Calu3 (cell line): ENCODE data around the gene DPRX. TPM values are rescaled to one million over a fixed set of nuclear protein-coding genes. Genes with fewer than 3 reads are reported as not detected.

Experiments used
- BruUV-seq: library from RNA; stranded (reverse); fragments of 400-500 nt; replicated peaks from 2 replicates; lab custom pipeline; 2021; lab: Mats Ljungman, UMichigan
- CTCF ChIA-PET: fragments of 300-600 bp; sonication (Branson Sonifier 250); formaldehyde crosslinking; loops from one replicate; lab custom pipeline; 2022; ENCODE audit warnings: antibody characterized with exemption; lab: Charles Lee
- DNase-seq: peaks from one replicate; pipeline ENCODE4 v3.0.0; 2022
- H3K27ac Mint-ChIP-seq: one replicate; pipeline ENCODE4 v1.8.0; 2022; ENCODE audit warnings: mixed read lengths; ENCODE audit not compliant: unreplicated experiment
- H3K27me3 Mint-ChIP-seq: one replicate; pipeline ENCODE4 v1.8.0; 2022; ENCODE audit warnings: mixed read lengths; ENCODE audit not compliant: unreplicated experiment
- H3K36me3 Mint-ChIP-seq: one replicate; pipeline ENCODE4 v1.8.0; 2022; ENCODE audit warnings: mild to moderate bottlenecking, moderate library complexity, mixed read lengths; ENCODE audit not compliant: insufficient read depth, unreplicated experiment
- H3K4me1 Mint-ChIP-seq: one replicate; pipeline ENCODE4 v1.8.0; 2022; ENCODE audit warnings: mild to moderate bottlenecking, low read depth, mixed read lengths; ENCODE audit not compliant: unreplicated experiment
- H3K4me3 Mint-ChIP-seq: one replicate; pipeline ENCODE4 v1.8.0; 2022; ENCODE audit warnings: mild to moderate bottlenecking, low read depth, moderate library complexity, mixed read lengths; ENCODE audit not compliant: unreplicated experiment
- H3K9me3 Mint-ChIP-seq: one replicate; pipeline ENCODE4 v1.8.0; 2022; ENCODE audit warnings: low read depth, mixed read lengths; ENCODE audit not compliant: unreplicated experiment
- intact Hi-C: fragments of 100-400 bp; cut with micrococcal nuclease; formaldehyde crosslinking; loops from one replicate; pipeline ENCODE4 v1.10.0; 2022; ENCODE audit not compliant: unreplicated experiment
- total RNA-seq: library from RNA; stranded (reverse); gene quantifications from 2 replicates; pipeline ENCODE4 v1.2.3, GENCODE V29; 2022
- TF ChIP-seq, protein P1 (sequence below): fragments of 200-600 bp; IDR thresholded peaks from one replicate; pipeline ENCODE4 v1.8.0; 2022; ENCODE audit warnings: antibody characterized with exemption; ENCODE audit not compliant: unreplicated experiment

The DPRX gene
- total RNA-seq, 1 experiment from 2014 or later, result not detected

DNA sequence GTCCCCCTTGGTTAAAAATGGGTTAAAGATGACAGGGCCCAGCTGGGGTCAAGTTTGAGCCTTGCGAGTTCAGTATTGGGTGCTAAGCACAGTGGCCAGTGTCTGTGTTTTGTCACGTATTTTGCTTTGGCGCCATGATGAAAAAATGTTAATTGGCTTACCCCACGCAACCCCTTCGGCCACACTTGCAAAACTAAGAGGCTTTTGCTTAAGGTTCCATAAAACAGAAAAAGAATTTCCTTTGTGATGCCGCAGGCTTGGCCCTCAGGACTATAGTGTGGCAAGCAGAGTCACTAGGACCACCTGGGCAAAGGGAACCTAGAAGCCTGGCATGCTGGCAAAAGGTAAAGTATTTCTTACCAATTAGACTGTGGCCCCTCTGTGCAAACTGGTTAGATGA, 20.7 kb downstream of the DPRX start:
- intact Hi-C loops, result no loop called here
- H3K27me3 Mint-ChIP-seq, result no peaks in the 10 kb centered on the region
- CTCF ChIA-PET, result no interaction called here
- H3K4me3 Mint-ChIP-seq, result no peak overlapping the region
- H3K36me3 Mint-ChIP-seq, result peaks cover 7% of the 10 kb centered on the region
- peaks cover 12% of the 10 kb centered on the region for H3K9me3 Mint-ChIP-seq
- H3K27ac Mint-ChIP-seq, result no peak overlapping the region
- DNase-seq, result no peak
- H3K4me1 Mint-ChIP-seq, result no peaks in the 10 kb centered on the region
- TF ChIP-seq, protein P1, sequence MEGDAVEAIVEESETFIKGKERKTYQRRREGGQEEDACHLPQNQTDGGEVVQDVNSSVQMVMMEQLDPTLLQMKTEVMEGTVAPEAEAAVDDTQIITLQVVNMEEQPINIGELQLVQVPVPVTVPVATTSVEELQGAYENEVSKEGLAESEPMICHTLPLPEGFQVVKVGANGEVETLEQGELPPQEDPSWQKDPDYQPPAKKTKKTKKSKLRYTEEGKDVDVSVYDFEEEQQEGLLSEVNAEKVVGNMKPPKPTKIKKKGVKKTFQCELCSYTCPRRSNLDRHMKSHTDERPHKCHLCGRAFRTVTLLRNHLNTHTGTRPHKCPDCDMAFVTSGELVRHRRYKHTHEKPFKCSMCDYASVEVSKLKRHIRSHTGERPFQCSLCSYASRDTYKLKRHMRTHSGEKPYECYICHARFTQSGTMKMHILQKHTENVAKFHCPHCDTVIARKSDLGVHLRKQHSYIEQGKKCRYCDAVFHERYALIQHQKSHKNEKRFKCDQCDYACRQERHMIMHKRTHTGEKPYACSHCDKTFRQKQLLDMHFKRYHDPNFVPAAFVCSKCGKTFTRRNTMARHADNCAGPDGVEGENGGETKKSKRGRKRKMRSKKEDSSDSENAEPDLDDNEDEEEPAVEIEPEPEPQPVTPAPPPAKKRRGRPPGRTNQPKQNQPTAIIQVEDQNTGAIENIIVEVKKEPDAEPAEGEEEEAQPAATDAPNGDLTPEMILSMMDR, result no peak
- no TSS peak for BruUV-seq

DNA sequence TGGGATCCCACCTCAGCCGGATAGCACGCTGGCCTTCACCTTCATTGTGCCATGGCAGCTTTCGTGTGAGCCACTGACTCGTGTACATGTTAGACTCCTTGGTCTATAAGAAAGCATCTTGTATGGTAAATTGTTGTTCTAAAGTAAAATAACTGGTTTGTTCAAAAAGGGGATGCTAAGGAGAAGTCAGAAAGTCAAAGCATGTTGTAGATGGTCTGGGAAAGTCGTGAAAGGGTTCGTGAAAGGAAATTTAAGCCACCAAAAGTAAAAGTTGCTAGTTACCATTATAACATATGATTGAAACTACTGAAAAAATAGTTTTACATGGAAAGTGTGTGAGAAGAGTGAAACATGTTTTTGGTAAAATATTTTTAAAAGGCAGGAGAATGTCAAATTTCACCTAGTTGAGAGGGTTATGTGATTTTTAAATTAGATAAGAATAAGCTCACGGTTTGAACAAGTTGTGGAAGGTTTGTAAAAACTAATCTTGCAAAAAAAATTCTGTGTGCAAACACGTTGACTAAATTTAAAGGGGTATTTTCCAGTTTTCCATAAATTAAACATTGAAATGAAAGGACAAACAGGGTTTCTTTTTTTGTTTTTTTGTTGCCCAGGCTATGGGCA, 23.4 kb downstream of the DPRX start:
- Mint-ChIP-seq H3K9me3 (peaks cover 13% of the 10 kb centered on the region), H3K27ac (no peak overlapping the region), H3K4me1 (no peaks in the 10 kb centered on the region), H3K27me3 (no peaks in the 10 kb centered on the region), H3K36me3 (no peaks in the 10 kb centered on the region), H3K4me3 (no peak overlapping the region)
- TF ChIP-seq, protein P1, result no peak
- intact Hi-C loops, result no loop called here
- DNase-seq, result no peak
- CTCF ChIA-PET, result no interaction called here
- no TSS peak for BruUV-seq

- TF ChIP-seq, protein P1, result no peak
- Mint-ChIP-seq H3K27me3 (no peaks in the 10 kb centered on the region), H3K27ac (no peak overlapping the region), H3K9me3 (peaks cover 17% of the 10 kb centered on the region), H3K4me1 (no peaks in the 10 kb centered on the region), H3K4me3 (no peak overlapping the region), H3K36me3 (no peaks in the 10 kb centered on the region)
- intact Hi-C loops, result no loop called here
- CTCF ChIA-PET, result no interaction called here
- no TSS peak for BruUV-seq
- no peak for DNase-seq
Measured at GRCh38 chr19:53657330-53657729, 25.5 kb downstream of the DPRX start.

DNA sequence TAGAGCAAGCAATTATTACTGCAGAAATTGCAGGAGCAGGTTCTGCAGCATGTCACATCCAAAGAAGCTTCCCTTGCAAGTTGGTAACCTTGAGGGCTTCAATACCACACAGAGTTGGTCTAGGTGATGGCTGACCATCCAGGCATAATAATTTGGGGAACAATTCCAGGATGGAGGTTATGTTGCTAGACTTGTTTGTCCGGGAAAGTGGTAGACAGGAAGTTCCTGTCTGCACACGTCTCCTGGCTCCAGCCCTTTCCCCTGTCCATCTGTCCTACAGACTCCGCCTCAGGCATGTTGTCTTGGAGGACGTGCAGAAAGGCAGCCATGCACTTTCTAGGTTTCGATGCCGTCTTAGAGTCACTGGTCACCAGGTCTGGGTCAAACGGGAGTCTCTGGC, 26.0 kb downstream of the DPRX start:
- intact Hi-C loops, result no loop called here
- CTCF ChIA-PET, result no interaction called here

More for the DNA sequence above, 26.0 kb downstream of the DPRX start:
- no peak for DNase-seq
- Mint-ChIP-seq H3K4me3 (no peak overlapping the region), H3K36me3 (no peaks in the 10 kb centered on the region), H3K27ac (no peak overlapping the region), H3K9me3 (peaks cover 17% of the 10 kb centered on the region), H3K27me3 (no peaks in the 10 kb centered on the region), H3K4me1 (no peaks in the 10 kb centered on the region)
- BruUV-seq, result no TSS peak
- TF ChIP-seq, protein P1, result no peak
